K562 (cell line): ENCODE results near the gene GRIK3. TPM values are rescaled to one million over a fixed set of nuclear protein-coding genes. Genes with fewer than 3 reads are reported as not detected.

ENCODE experiments used
- ATAC-seq: fragments of 200-7000 bp; cut with Tn5 transposase; 3 replicates; pipeline ENCODE4 v1.9.1; 2020; ENCODE audit warnings: moderate library complexity
- BruUV-seq: library from RNA; stranded (reverse); fragments of 400-500 nt; replicated peaks from 2 replicates; lab custom pipeline; 2021; lab: Mats Ljungman, UMichigan
- CTCF ChIA-PET: fragments of 300-600 bp; formaldehyde crosslinking; extraction: SDS; loops from one replicate; lab custom pipeline; 2021; ENCODE audit warnings: low intra/inter-chr PET ratio; lab: Yijun Ruan, JAX
- POLR2A ChIA-PET: fragments of 300-600, 350-650 bp; sonication (Branson Sonifier 250); formaldehyde crosslinking; extraction: SDS; loops from one replicate; lab custom pipeline; 2021; ENCODE audit warnings: antibody characterized with exemption, inconsistent platforms; lab: Yijun Ruan, JAX
- DNase-seq, 4 experiments: peaks; one replicate each; pipeline versions ENCODE4 v3.0.0 to v3.0.0-alpha.2; 2011 to 2018; ENCODE audit warnings: low spot score in 3 of 4, mixed read lengths in 3 of 4; ENCODE audit errors: extremely low read depth in 1 of 4
- FAIRE-seq: peaks from 2 replicates; lab custom pipeline; 2011; peaks lifted over from hg19 to GRCh38; lab: Jason Lieb, UNC
- H2AFZ ChIP-seq: 2 replicates; pipeline ENCODE4 v1.6.0; 2011; ENCODE audit warnings: low read depth, low read length, control low read depth, inconsistent platforms
- H3K27ac ChIP-seq: fragments of 200-600 bp; 3 replicates; pipeline ENCODE4 v1.8.0; 2011; ENCODE audit warnings: low read depth, mild to moderate bottlenecking, control low read depth, inconsistent platforms, low read length, moderate library complexity, mixed read lengths; ENCODE audit errors: extremely low read depth
- H3K27me3 ChIP-seq, 2 experiments: fragments of 300-600 bp in 1 of 2; 2 replicates in 1 of 2; 3 replicates in 1 of 2; pipeline versions ENCODE4 v1.6.0 to v1.8.0; 2011; ENCODE audit warnings: inconsistent platforms in 2 of 2, low read length in 2 of 2, mild to moderate bottlenecking in 1 of 2, mixed read lengths in 1 of 2, moderate library complexity in 1 of 2; ENCODE audit not compliant: control insufficient read depth in 2 of 2, insufficient read depth in 2 of 2
- H3K36me3 ChIP-seq: fragments of 300-600 bp; 3 replicates; pipeline ENCODE4 v1.8.0; 2011; ENCODE audit warnings: mild to moderate bottlenecking, low read length, inconsistent platforms; ENCODE audit not compliant: control insufficient read depth, insufficient read depth
- H3K4me1 ChIP-seq, 2 experiments: fragments of 200-600 bp in 1 of 2; replicated peaks in 1 of 2; 2 replicates in 1 of 2; 3 replicates in 1 of 2; pipeline versions ENCODE4 v1.5.1 to v1.8.0; 2011; ENCODE audit warnings: inconsistent platforms in 2 of 2, low read length in 2 of 2, mild to moderate bottlenecking in 1 of 2, mixed read lengths in 1 of 2, moderate library complexity in 1 of 2; ENCODE audit not compliant: control insufficient read depth in 2 of 2, insufficient read depth in 2 of 2
- H3K4me2 ChIP-seq: 2 replicates; pipeline ENCODE4 v1.6.1; 2011; ENCODE audit warnings: low read length, control low read depth, inconsistent platforms, mixed read lengths; ENCODE audit not compliant: insufficient read depth
- H3K4me3 ChIP-seq: fragments of 200-600 bp; sonication (generic), shearing (Covaris generic); 2 replicates; pipeline ENCODE4 v1.5.1; 2016; ENCODE audit warnings: control low read depth, inconsistent platforms
- H3K79me2 ChIP-seq: fragments of 200-600 bp; 3 replicates; pipeline ENCODE4 v1.8.0; 2011; ENCODE audit warnings: low read length, inconsistent platforms; ENCODE audit not compliant: control insufficient read depth, insufficient read depth
- H3K9ac ChIP-seq, 2 experiments: 2 replicates each; pipeline versions ENCODE4 v1.6.0 to v1.6.1; 2011; ENCODE audit warnings: low read depth in 2 of 2, low read length in 2 of 2, control low read depth in 1 of 2, inconsistent platforms in 1 of 2, mild to moderate bottlenecking in 1 of 2, mixed read lengths in 1 of 2; ENCODE audit not compliant: insufficient read depth in 1 of 2
- H3K9me1 ChIP-seq: one replicate; pipeline ENCODE4 v1.6.0; 2011; ENCODE audit warnings: inconsistent platforms, mild to moderate bottlenecking, low read length, moderate library complexity; ENCODE audit not compliant: control insufficient read depth, insufficient read depth
- H3K9me3 ChIP-seq: replicated peaks from 2 replicates; pipeline ENCODE4 v1.5.1; 2011; ENCODE audit warnings: low read depth, low read length, inconsistent platforms; ENCODE audit not compliant: control insufficient read depth, insufficient read depth
- H4K20me1 ChIP-seq: replicated peaks from 2 replicates; pipeline ENCODE4 v1.6.1; 2011; ENCODE audit warnings: low read length, inconsistent platforms, mixed read lengths; ENCODE audit not compliant: control insufficient read depth, insufficient read depth
- ARID3A ChIP-seq: IDR thresholded peaks from 2 replicates; pipeline ENCODE4 v1.6.1; 2012; ENCODE audit warnings: low read depth, low read length, improper control_type of control experiment, borderline replicate concordance
- DPF2 ChIP-seq: fragments of 450-650 bp; IDR thresholded peaks from 2 replicates; pipeline ENCODE4 v1.6.1; 2016
- FOXA3 ChIP-seq, 2 experiments: fragments of 450-650 bp in 1 of 2; sonication (generic) in 1 of 2; formaldehyde crosslinking; IDR thresholded peaks in 1 of 2; conservative IDR thresholded peaks in 1 of 2; 2 replicates each; pipeline versions ENCODE4 v1.4.0 to v1.8.0; 2020 to 2022; ENCODE audit warnings: mild to moderate bottlenecking in 2 of 2, missing genetic modification reagents in 1 of 2
- FOXP1 ChIP-seq: sonication (generic); formaldehyde crosslinking; IDR thresholded peaks from 2 replicates; pipeline ENCODE4 v1.8.0; 2022; ENCODE audit warnings: mild to moderate bottlenecking, missing genetic modification reagents
- KHSRP ChIP-seq: fragments of 450-650 bp; IDR thresholded peaks from 2 replicates; pipeline ENCODE4 v1.6.1; 2017
- MAFK ChIP-seq: IDR thresholded peaks from 2 replicates; pipeline ENCODE4 v1.6.1; 2011; ENCODE audit warnings: low read length, improper control_type of control experiment
- MBD2 ChIP-seq: sonication (generic); IDR thresholded peaks from 2 replicates; pipeline ENCODE4 v1.6.1; 2016; ENCODE audit warnings: low read depth, borderline replicate concordance
- MEF2A ChIP-seq: IDR thresholded peaks from 2 replicates; pipeline ENCODE4 v1.6.1; 2011; ENCODE audit warnings: low read depth, mild to moderate bottlenecking, low read length, moderate library complexity; ENCODE audit not compliant: control insufficient read depth
- MLX ChIP-seq, 2 experiments: fragments of 450-650 bp in 1 of 2; sonication (generic) in 1 of 2; formaldehyde crosslinking; conservative IDR thresholded peaks; 2 replicates each; pipeline versions ENCODE4 v1.4.0 to v1.8.1; 2020 to 2022; ENCODE audit warnings: mild to moderate bottlenecking in 1 of 2, missing genetic modification reagents in 1 of 2
- MNT ChIP-seq, 2 experiments: fragments of 450-650 bp; conservative IDR thresholded peaks; 2 replicates each; pipeline ENCODE4 v1.6.1; 2017; ENCODE audit warnings: mild to moderate bottlenecking in 2 of 2, moderate library complexity in 2 of 2
- MTF1 ChIP-seq: fragments of 250-450 bp; sonication (Bioruptor Pico); IDR thresholded peaks from 2 replicates; pipeline ENCODE4 v1.9.0; 2021; ENCODE audit warnings: moderate library complexity, mild to moderate bottlenecking, inconsistent platforms, borderline replicate concordance
- NR1H2 ChIP-seq: sonication (generic); formaldehyde crosslinking; IDR thresholded peaks from 2 replicates; pipeline ENCODE4 v1.4.0; 2020; ENCODE audit warnings: mild to moderate bottlenecking, missing genetic modification reagents
- PRDM10 ChIP-seq: fragments of 450-650 bp; IDR thresholded peaks from 2 replicates; pipeline ENCODE4 v1.6.1; 2018; ENCODE audit not compliant: partially characterized antibody
- ZNF41 ChIP-seq: fragments of 250-450 bp; sonication (Bioruptor Pico); conservative IDR thresholded peaks from 2 replicates; pipeline ENCODE4 v1.4.0; 2020; ENCODE audit warnings: mild to moderate bottlenecking
- ZNF445 ChIP-seq: fragments of 250-450 bp; sonication (Bioruptor Pico); IDR thresholded peaks from 2 replicates; pipeline ENCODE4 v1.4.0; 2020; ENCODE audit warnings: low read depth, mild to moderate bottlenecking, moderate library complexity
- ZNF586 ChIP-seq: fragments of 450-650 bp; formaldehyde crosslinking; conservative IDR thresholded peaks from 2 replicates; pipeline ENCODE4 v1.4.0; 2020; ENCODE audit warnings: mild to moderate bottlenecking, moderate library complexity
- in situ Hi-C: fragments of 300-500 bp; cut with MboI; formaldehyde crosslinking; loops from 4 replicates; pipeline ENCODE4 v1.15.0; 2018; ENCODE audit warnings: inconsistent platforms, mixed read lengths
- intact Hi-C: fragments of 100-400 bp; cut with micrococcal nuclease; formaldehyde crosslinking; loops from 2 replicates; pipeline ENCODE4 v1.14.2; 2022
- polyA plus RNA-seq, 8 experiments: library from polyadenylated mRNA; depleted of rRNA in 4 of 8; stranded (reverse) in 5 of 8; unstranded in 3 of 8; fragments of >200 nt; fragmentation: Nextera tagmentation in 2 of 8; fragmentation: Illumina TruSeq in 1 of 8; extraction: Ambion mirVana in 2 of 8; extraction: Trizol in 1 of 8; gene quantifications; 2 replicates each; pipeline versions ENCODE4 v1.2.1 to v1.2.3, GENCODE V29; 2011 to 2014; ENCODE audit warnings: inconsistent platforms in 1 of 8, missing spikeins in 1 of 8
- total RNA-seq, 7 experiments: library from RNA; depleted of rRNA in 6 of 7; stranded (reverse); fragments of >200 nt in 6 of 7; fragmentation: Illumina TruSeq in 2 of 7; extraction: Trizol in 2 of 7; gene quantifications; 2 replicates each; pipeline versions ENCODE4 v1.2.1 to v1.2.3, GENCODE V29; 2011 to 2021; ENCODE audit warnings: low replicate concordance in 1 of 7

The GRIK3 gene
- total and polyA plus RNA-seq, 9 of the 15 experiments (the other 6 are each of a cell fraction or from before 2014, with no cell fraction given): not detected

- Histone ChIP-seq H3K36me3 (no peaks in the 10 kb centered on the region), H3K27me3 (no peaks in the 10 kb centered on the region), H3K9ac (no peak overlapping the region), H3K79me2 (no peaks in the 10 kb centered on the region), H3K9me3 (no peaks in the 10 kb centered on the region), H3K4me1 (no peaks in the 10 kb centered on the region), H2AFZ (no peak overlapping the region), H3K4me2 (no peak overlapping the region), H4K20me1 (no peaks in the 10 kb centered on the region), H3K4me3 (no peak overlapping the region), H3K9me1 (no peaks in the 10 kb centered on the region), H3K27ac (no peak overlapping the region)
- DNase-seq (no peak), ATAC-seq (no peak), FAIRE-seq (no peak)
- POLR2A ChIA-PET: interaction anchor here (0.5 kb wide), 1 partner anchor 124 kb away, joined by 3 read pairs; no protein-coding TSS in a partner anchor
- BruUV-seq: no TSS peak
- intact Hi-C loops: no loop called here
- in situ Hi-C loops: no loop called here
- CTCF ChIA-PET: no interaction called here
- TF ChIP-seq MBD2: no peak
- TF ChIP-seq FOXA3 (CRISPR knock-in tag; conservative IDR thresholded peaks at IDR 0.05 in 1 of 2, IDR thresholded peaks at IDR 0.05 in 1 of 2): no peak
- TF ChIP-seq MAFK: no peak
- TF ChIP-seq MEF2A: no peak
- no peak for TF ChIP-seq MTF1 (CRISPR knock-in tag)
- TF ChIP-seq ARID3A: no peak
- TF ChIP-seq KHSRP: no peak
- no peak for TF ChIP-seq MNT (conservative IDR thresholded peaks at IDR 0.05)
- TF ChIP-seq DPF2: no peak
- TF ChIP-seq NR1H2 (CRISPR knock-in tag): no peak
- TF ChIP-seq PRDM10: no peak
- TF ChIP-seq FOXP1 (CRISPR knock-in tag): no peak
- TF ChIP-seq ZNF586 (CRISPR knock-in tag): no peak
- no peak for TF ChIP-seq ZNF445 (CRISPR knock-in tag)
- no peak for TF ChIP-seq ZNF41 (CRISPR knock-in tag)
- no peak for TF ChIP-seq MLX (CRISPR knock-in tag; conservative IDR thresholded peaks at IDR 0.05)
Observed at GRCh38 chr1:37016121-37016520, 18.2 kb downstream of the GRIK3 start.
